Smooth muscle cell (in vitro differentiated cells): ENCODE results near the gene TMEM132D. TPM values are rescaled to one million over a fixed set of nuclear protein-coding genes. Genes with fewer than 3 reads are reported as not detected.

Experiments
- DNase-seq: peaks from one replicate; lab custom pipeline; 2025; ENCODE audit not compliant: unreplicated experiment; lab: John Stamatoyannopoulos, UW
- H2AFZ ChIP-seq: fragments of 200-600 bp; sonication (generic); 2 replicates; pipeline ENCODE4 v1.6.0; 2016; ENCODE audit warnings: antibody characterized with exemption, low read depth, mild to moderate bottlenecking
- H3F3A ChIP-seq: fragments of 200-600 bp; sonication (generic); 2 replicates; pipeline ENCODE4 v1.6.0; 2017; ENCODE audit warnings: antibody characterized with exemption, low read depth
- H3K27ac ChIP-seq: fragments of 200-600 bp; sonication (generic); 2 replicates; pipeline ENCODE4 v1.5.1; 2016; ENCODE audit warnings: low read depth, mild to moderate bottlenecking
- H3K27me3 ChIP-seq: fragments of 200-600 bp; sonication (generic); 2 replicates; pipeline ENCODE4 v1.6.1; 2016; ENCODE audit warnings: low read depth, mild to moderate bottlenecking
- H3K36me3 ChIP-seq: fragments of 200-600 bp; sonication (generic); 2 replicates; pipeline ENCODE4 v1.5.1; 2016; ENCODE audit warnings: low read depth
- H3K4me1 ChIP-seq: fragments of 200-600 bp; sonication (generic); 2 replicates; pipeline ENCODE4 v1.5.1; 2016; ENCODE audit warnings: low read depth
- H3K4me2 ChIP-seq: fragments of 200-600 bp; sonication (generic); 2 replicates; pipeline ENCODE4 v1.6.0; 2016; ENCODE audit warnings: mild to moderate bottlenecking
- H3K4me3 ChIP-seq: fragments of 200-600 bp; sonication (generic); 2 replicates; pipeline ENCODE4 v1.5.1; 2016; ENCODE audit warnings: mild to moderate bottlenecking
- H3K79me2 ChIP-seq: fragments of 200-600 bp; sonication (generic); 2 replicates; pipeline ENCODE4 v1.6.0; 2016; ENCODE audit warnings: low read depth, mild to moderate bottlenecking
- H3K9ac ChIP-seq: fragments of 200-600 bp; sonication (generic); 2 replicates; pipeline ENCODE4 v1.6.0; 2016; ENCODE audit warnings: low read depth
- H3K9me3 ChIP-seq: fragments of 200-600 bp; sonication (generic); replicated peaks from 2 replicates; pipeline ENCODE4 v1.5.1; 2016; ENCODE audit warnings: low read depth
- H4K20me1 ChIP-seq: fragments of 200-600 bp; sonication (generic); 2 replicates; pipeline ENCODE4 v1.6.0; 2016; ENCODE audit warnings: low read depth
- WGBS: methylation state at CpG from one replicate; pipeline ENCODE4 v1.1.7; 2016; ENCODE audit warnings: low lambda C conversion rate; 5-methylcytosine and 5-hydroxymethylcytosine counted together
- polyA plus RNA-seq: library from polyadenylated mRNA; unstranded; fragments of >200 nt; fragmentation: Nextera tagmentation; extraction: Ambion mirVana; gene quantifications from 2 replicates; pipeline ENCODE4 v1.2.1, GENCODE V29; 2016
- total RNA-seq: library from RNA; depleted of rRNA; stranded (reverse); fragments of >200 nt; gene quantifications from 2 replicates; pipeline ENCODE4 v1.2.3, GENCODE V29; 2014
- TF ChIP-seq, protein P1 (sequence below): fragments of 200-600 bp; sonication (generic); IDR thresholded peaks from 2 replicates; pipeline ENCODE4 v1.5.1; 2017; ENCODE audit warnings: borderline replicate concordance, mild to moderate bottlenecking, antibody characterized with exemption; ENCODE audit not compliant: insufficient read depth, poor library complexity, severe bottlenecking

TMEM132D gene
- total and polyA plus RNA-seq, 2 experiments from 2014 or later: not detected

DNA sequence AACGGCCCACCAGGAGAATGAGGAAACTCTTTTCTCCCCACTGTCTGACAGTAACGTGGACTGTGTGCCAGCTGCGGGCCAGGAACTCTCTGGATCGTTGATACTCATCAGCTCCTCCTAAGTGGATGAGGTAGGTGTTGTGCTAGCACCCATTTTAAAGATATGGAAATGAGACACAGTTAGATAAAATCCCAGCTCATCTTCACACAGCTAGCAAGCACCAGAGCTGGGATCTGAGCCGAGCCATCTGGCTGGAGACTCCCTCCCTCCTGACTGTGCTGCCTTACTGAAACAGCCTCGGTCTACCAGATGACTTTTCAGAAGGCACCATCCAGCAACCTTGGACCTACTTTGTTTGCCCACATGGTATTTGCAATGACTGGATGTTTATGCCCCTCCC is 49.2 kb downstream of the TMEM132D start:
- no peaks in the 10 kb centered on the region for H3K4me1 ChIP-seq
- TF ChIP-seq, protein P1, sequence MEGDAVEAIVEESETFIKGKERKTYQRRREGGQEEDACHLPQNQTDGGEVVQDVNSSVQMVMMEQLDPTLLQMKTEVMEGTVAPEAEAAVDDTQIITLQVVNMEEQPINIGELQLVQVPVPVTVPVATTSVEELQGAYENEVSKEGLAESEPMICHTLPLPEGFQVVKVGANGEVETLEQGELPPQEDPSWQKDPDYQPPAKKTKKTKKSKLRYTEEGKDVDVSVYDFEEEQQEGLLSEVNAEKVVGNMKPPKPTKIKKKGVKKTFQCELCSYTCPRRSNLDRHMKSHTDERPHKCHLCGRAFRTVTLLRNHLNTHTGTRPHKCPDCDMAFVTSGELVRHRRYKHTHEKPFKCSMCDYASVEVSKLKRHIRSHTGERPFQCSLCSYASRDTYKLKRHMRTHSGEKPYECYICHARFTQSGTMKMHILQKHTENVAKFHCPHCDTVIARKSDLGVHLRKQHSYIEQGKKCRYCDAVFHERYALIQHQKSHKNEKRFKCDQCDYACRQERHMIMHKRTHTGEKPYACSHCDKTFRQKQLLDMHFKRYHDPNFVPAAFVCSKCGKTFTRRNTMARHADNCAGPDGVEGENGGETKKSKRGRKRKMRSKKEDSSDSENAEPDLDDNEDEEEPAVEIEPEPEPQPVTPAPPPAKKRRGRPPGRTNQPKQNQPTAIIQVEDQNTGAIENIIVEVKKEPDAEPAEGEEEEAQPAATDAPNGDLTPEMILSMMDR: no peak
- H3K27ac ChIP-seq: no peak overlapping the region
- no peak overlapping the region for H3K4me3 ChIP-seq
- no peaks in the 10 kb centered on the region for H4K20me1 ChIP-seq
- no peaks in the 10 kb centered on the region for H3K9me3 ChIP-seq
- WGBS: 82% methylated on average over 6 of the region's 6 CpGs
- H3K79me2 ChIP-seq: no peaks in the 10 kb centered on the region
- no peak overlapping the region for H3K4me2 ChIP-seq
- no peak overlapping the region for H2AFZ ChIP-seq
- H3F3A ChIP-seq: no peaks in the 10 kb centered on the region
- no peak for DNase-seq
- no peak overlapping the region for H3K9ac ChIP-seq
- no peaks in the 10 kb centered on the region for H3K36me3 ChIP-seq
- no peaks in the 10 kb centered on the region for H3K27me3 ChIP-seq

DNA sequence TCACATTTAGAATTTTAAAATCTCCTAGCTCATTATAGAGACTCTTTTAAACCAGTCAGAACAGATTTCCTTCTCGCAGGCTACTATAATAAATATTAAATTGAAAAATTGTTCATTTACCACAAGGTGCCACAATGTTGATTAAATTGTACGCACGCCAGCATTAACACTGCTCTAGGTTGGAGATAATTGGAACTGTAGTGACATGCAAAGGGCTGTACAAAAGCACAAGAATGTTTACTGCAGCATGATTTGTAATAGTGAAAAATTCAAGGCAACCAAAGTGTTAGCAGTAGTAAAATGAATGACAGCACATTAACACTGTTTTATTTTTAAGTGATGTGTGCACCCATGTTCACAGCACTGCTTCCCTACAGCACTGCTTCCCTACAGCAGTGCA is 52.5 kb downstream of the TMEM132D start:
- no peaks in the 10 kb centered on the region for H3K4me1 ChIP-seq
- H3K4me3 ChIP-seq: no peak overlapping the region
- H3K9me3 ChIP-seq: no peaks in the 10 kb centered on the region
- TF ChIP-seq, protein P1: no peak
- no peak overlapping the region for H2AFZ ChIP-seq
- H3F3A ChIP-seq: no peaks in the 10 kb centered on the region
- H3K4me2 ChIP-seq: no peak overlapping the region
- H3K27ac ChIP-seq: no peak overlapping the region
- DNase-seq: no peak
- no peak overlapping the region for H3K9ac ChIP-seq
- no peaks in the 10 kb centered on the region for H3K27me3 ChIP-seq
- no peaks in the 10 kb centered on the region for H3K36me3 ChIP-seq
- H3K79me2 ChIP-seq: no peaks in the 10 kb centered on the region
- 89% methylated on average over 3 of the region's 3 CpGs for WGBS
- no peaks in the 10 kb centered on the region for H4K20me1 ChIP-seq

DNA sequence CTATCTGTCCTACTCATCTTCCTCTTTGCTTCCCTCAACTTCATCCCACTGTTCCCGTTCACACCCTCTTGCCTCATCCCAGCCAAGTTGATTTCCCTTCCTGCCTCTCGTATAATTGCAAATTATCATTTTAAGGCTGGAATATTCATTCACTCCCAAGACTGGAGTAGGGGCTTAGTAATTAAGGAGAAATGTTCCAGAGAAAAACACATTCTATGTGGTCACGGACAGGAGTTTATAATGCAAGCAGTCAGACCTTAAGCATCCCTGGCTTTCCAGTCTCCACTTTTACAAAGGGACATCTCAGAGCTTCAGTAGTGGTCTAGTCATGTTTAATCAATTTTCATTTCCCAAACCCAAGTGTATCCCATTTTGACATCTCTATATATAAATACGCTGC is 54.9 kb downstream of the TMEM132D start:
- no peak for DNase-seq
- no peak overlapping the region for H2AFZ ChIP-seq
- WGBS: 91% methylated on average over 4 of the region's 4 CpGs

DNA sequence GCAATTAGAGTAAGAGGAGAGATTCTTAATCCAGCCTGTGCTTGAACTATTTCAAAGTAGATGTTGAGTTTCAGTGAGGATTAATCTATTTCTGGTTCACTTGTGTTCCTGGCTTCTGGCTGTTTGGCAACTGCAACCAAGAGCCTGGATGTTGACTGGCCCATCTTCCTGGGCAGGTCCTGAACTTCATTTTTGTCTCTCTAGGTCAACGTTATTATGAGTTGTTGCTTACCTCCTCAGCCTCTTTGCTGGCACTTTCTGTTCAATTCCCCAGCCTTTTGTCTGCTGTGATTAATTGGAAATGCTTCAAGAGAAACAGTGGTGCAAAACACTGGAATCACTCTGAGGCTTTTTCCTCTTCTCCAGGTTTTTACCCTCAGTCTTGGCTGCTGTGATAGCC is 56.8 kb downstream of the TMEM132D start:
- Histone ChIP-seq H3K27me3 (no peaks in the 10 kb centered on the region), H3K36me3 (no peaks in the 10 kb centered on the region), H3K27ac (no peak overlapping the region), H3K9me3 (no peaks in the 10 kb centered on the region), H3K4me3 (no peak overlapping the region), H3K9ac (no peak overlapping the region), H3K4me2 (no peak overlapping the region), H3K4me1 (no peaks in the 10 kb centered on the region), H2AFZ (no peak overlapping the region), H3K79me2 (no peaks in the 10 kb centered on the region), H4K20me1 (no peaks in the 10 kb centered on the region), H3F3A (no peaks in the 10 kb centered on the region)
- WGBS: 85% methylated on average over 1 of the region's 1 CpG
- DNase-seq: no peak
- TF ChIP-seq, protein P1: no peak

More for the DNA sequence above, 54.9 kb downstream of the TMEM132D start:
- H3K4me1 ChIP-seq: no peaks in the 10 kb centered on the region
- no peaks in the 10 kb centered on the region for H3K27me3 ChIP-seq
- H3F3A ChIP-seq: no peaks in the 10 kb centered on the region
- H4K20me1 ChIP-seq: no peaks in the 10 kb centered on the region
- no peak overlapping the region for H3K4me2 ChIP-seq
- H3K27ac ChIP-seq: no peak overlapping the region
- H3K36me3 ChIP-seq: no peaks in the 10 kb centered on the region
- TF ChIP-seq, protein P1: no peak
- H3K9me3 ChIP-seq: no peaks in the 10 kb centered on the region
- no peak overlapping the region for H3K9ac ChIP-seq
- H3K4me3 ChIP-seq: no peak overlapping the region
- no peaks in the 10 kb centered on the region for H3K79me2 ChIP-seq
